CD14-positive monocyte (primary cell): ENCODE measurements around the gene RSBN1. TPM values are rescaled to one million over a fixed set of nuclear protein-coding genes. Genes with fewer than 3 reads are reported as not detected.

Source experiments
- DNase-seq, 3 donors: peaks; one replicate each; pipeline ENCODE4 v3.0.0-alpha.2; 2011 to 2022
- H2AFZ ChIP-seq: 2 replicates; pipeline ENCODE4 v1.6.0; 2012; ENCODE audit warnings: mild to moderate bottlenecking, low read depth, low read length, inconsistent platforms; ENCODE audit not compliant: insufficient read depth, poor library complexity, severe bottlenecking
- H3K27ac ChIP-seq, 2 donors: 1 replicate in 1 of 2; 2 replicates in 1 of 2; pipeline ENCODE4 v1.5.1; 2012 to 2013; ENCODE audit warnings: low read length in 2 of 2, control low read depth in 1 of 2, inconsistent platforms in 1 of 2, low read depth in 1 of 2, mild to moderate bottlenecking in 1 of 2
- H3K27me3 ChIP-seq, 2 donors: one replicate each; pipeline versions ENCODE4 v1.6.0 to v1.6.1; 2011 to 2013; ENCODE audit warnings: low read length in 2 of 2; ENCODE audit not compliant: control insufficient read depth in 2 of 2, insufficient read depth in 2 of 2
- H3K36me3 ChIP-seq, 2 donors: replicated peaks in 1 of 2; 1 replicate in 1 of 2; 2 replicates in 1 of 2; pipeline versions ENCODE4 v1.5.1 to v1.6.1; 2012 to 2013; ENCODE audit warnings: low read length in 2 of 2, control low read depth in 1 of 2, inconsistent platforms in 1 of 2, mild to moderate bottlenecking in 1 of 2; ENCODE audit not compliant: insufficient read depth in 2 of 2, control insufficient read depth in 1 of 2
- H3K4me1 ChIP-seq, 2 donors: 1 replicate in 1 of 2; 2 replicates in 1 of 2; pipeline versions ENCODE4 v1.5.1 to v1.6.1; 2012 to 2013; ENCODE audit warnings: low read length in 2 of 2, control low read depth in 1 of 2, inconsistent platforms in 1 of 2, mild to moderate bottlenecking in 1 of 2, moderate library complexity in 1 of 2; ENCODE audit not compliant: insufficient read depth in 2 of 2, control insufficient read depth in 1 of 2
- H3K4me2 ChIP-seq: replicated peaks from 2 replicates; pipeline ENCODE3; 2012; ENCODE audit warnings: low read length, moderate library complexity, mild to moderate bottlenecking; ENCODE audit not compliant: poor library complexity, severe bottlenecking; ENCODE audit errors: extremely low read depth
- H3K4me3 ChIP-seq, 3 experiments: fragments of 200-600 bp in 1 of 3; sonication (generic) in 1 of 3; replicated peaks in 1 of 3; 1 replicate in 2 of 3; 2 replicates in 1 of 3; pipeline ENCODE4 v1.5.1; 2011 to 2013; ENCODE audit warnings: low read length in 3 of 3, mild to moderate bottlenecking in 3 of 3, control low read depth in 2 of 3, low read depth in 2 of 3, inconsistent platforms in 1 of 3, moderate library complexity in 1 of 3
- H3K79me2 ChIP-seq: 2 replicates; pipeline ENCODE4 v1.6.0; 2012; ENCODE audit warnings: mild to moderate bottlenecking, control low read depth, inconsistent platforms, low read length, moderate library complexity; ENCODE audit not compliant: insufficient read depth
- H3K9ac ChIP-seq: 2 replicates; pipeline ENCODE4 v1.6.0; 2017; ENCODE audit warnings: low read length, mild to moderate bottlenecking; ENCODE audit not compliant: insufficient read depth, poor library complexity, severe bottlenecking
- H3K9me3 ChIP-seq, 2 donors: replicated peaks in 1 of 2; 1 replicate in 1 of 2; 2 replicates in 1 of 2; pipeline versions ENCODE4 v1.5.1 to v1.6.1; 2012 to 2013; ENCODE audit warnings: low read length in 2 of 2, control low read depth in 1 of 2; ENCODE audit not compliant: control insufficient read depth in 1 of 2, insufficient read depth in 1 of 2
- H4K20me1 ChIP-seq: 2 replicates; pipeline ENCODE4 v1.6.0; 2012; ENCODE audit warnings: mild to moderate bottlenecking, low read length, control low read depth, moderate library complexity; ENCODE audit not compliant: insufficient read depth
- H3K27ac Mint-ChIP-seq, 7 donors: one replicate each; pipeline ENCODE4 v1.8.0; 2020; ENCODE audit warnings: mild to moderate bottlenecking in 7 of 7, mixed read lengths in 7 of 7, moderate library complexity in 6 of 7, inconsistent platforms in 2 of 7
- H3K27me3 Mint-ChIP-seq, 3 donors: one replicate each; pipeline ENCODE4 v1.8.0; 2021 to 2022; ENCODE audit warnings: low read depth in 3 of 3, mild to moderate bottlenecking in 3 of 3, mixed read lengths in 3 of 3, moderate library complexity in 3 of 3, inconsistent platforms in 1 of 3
- H3K36me3 Mint-ChIP-seq, 2 donors: one replicate each; pipeline ENCODE4 v1.8.0; 2020; ENCODE audit warnings: mixed read lengths in 2 of 2, inconsistent platforms in 1 of 2, mild to moderate bottlenecking in 1 of 2
- H3K4me1 Mint-ChIP-seq: one replicate; pipeline ENCODE4 v1.8.0; 2020; ENCODE audit warnings: mild to moderate bottlenecking, mixed read lengths
- H3K4me3 Mint-ChIP-seq, 2 donors: one replicate each; pipeline ENCODE4 v1.8.0; 2020; ENCODE audit warnings: mild to moderate bottlenecking in 2 of 2, mixed read lengths in 2 of 2, moderate library complexity in 1 of 2
- H3K9me3 Mint-ChIP-seq, 7 donors: one replicate each; pipeline ENCODE4 v1.8.0; 2020 to 2022; ENCODE audit warnings: mixed read lengths in 7 of 7, mild to moderate bottlenecking in 6 of 7, moderate library complexity in 6 of 7, inconsistent platforms in 2 of 7
- CTCF ChIP-seq: fragments of 200-600 bp; IDR thresholded peaks from one replicate; pipeline ENCODE4 v1.8.0; 2022; ENCODE audit warnings: antibody characterized with exemption, mild to moderate bottlenecking
- whole genome bisulfite sequencing: methylation state at CpG from one replicate; pipeline ENCODE4 v1.1.5; 2013; ENCODE audit warnings: missing lambda C conversion rate; ENCODE audit not compliant: insufficient coverage; 5-methylcytosine and 5-hydroxymethylcytosine counted together
- intact Hi-C, 2 donors: fragments of 100-400 bp; cut with micrococcal nuclease; formaldehyde crosslinking; loops; one replicate each; pipeline versions ENCODE4 v1.15.0 to v1.15.1; 2023
- polyA plus RNA-seq, 3 donors: library from polyadenylated mRNA; depleted of rRNA in 1 of 3; unstranded in 2 of 3; stranded (reverse) in 1 of 3; fragments of 300-500 nt in 2 of 3; fragments of >200 nt in 1 of 3; fragmentation: Illumina TruSeq in 2 of 3; gene quantifications; 1 replicate in 2 of 3; 2 replicates in 1 of 3; pipeline ENCODE4 v1.2.3, GENCODE V29; 2012 to 2021

Gene RSBN1
- polyA plus RNA-seq, 3 donors, result 6.5 to 9.0 (median 8.9) TPM

- Mint-ChIP-seq H3K4me1 (peaks cover 4% of the 10 kb centered on the region), H3K9me3 (peaks cover 0 to 1% (median 0%) of the 10 kb centered on the region in 7 donors), H3K27ac (no peak overlapping the region), H3K27me3 (no peaks in the 10 kb centered on the region), H3K4me3 (no peak overlapping the region), H3K36me3 (peaks cover 21 to 34% of the 10 kb centered on the region in 2 donors)
- no peak for TF ChIP-seq CTCF
- peaks cover 60% of the 10 kb centered on the region for H3K79me2 ChIP-seq
- H3K4me1 ChIP-seq, result peaks cover 37 to 47% of the 10 kb centered on the region in 2 donors
- no peaks in the 10 kb centered on the region for H3K27me3 ChIP-seq
- peaks cover 51% of the 10 kb centered on the region for H4K20me1 ChIP-seq
- H2AFZ ChIP-seq, result no peak overlapping the region
- 97% methylated on average over 6 of the region's 6 CpGs for whole genome bisulfite sequencing
- intact Hi-C loops, result no loop called here
- no peak for DNase-seq
- no peak overlapping the region for H3K4me3 ChIP-seq
- H3K9ac ChIP-seq, result no peak overlapping the region
- H3K36me3 ChIP-seq, result peaks cover 18 to 27% of the 10 kb centered on the region in 2 donors
- no peaks in the 10 kb centered on the region for H3K9me3 ChIP-seq
- no peak overlapping the region for H3K4me2 ChIP-seq
- H3K27ac ChIP-seq, result no peak overlapping the region
Measured at GRCh38 chr1:113779542-113779941, 32.7 kb downstream of the RSBN1 start.

- H3K79me2 ChIP-seq, result peaks cover 50% of the 10 kb centered on the region
Measured at GRCh38 chr1:113777561-113777960, 34.7 kb downstream of the RSBN1 start.

More at GRCh38 chr1:113777561-113777960, 34.7 kb downstream of the RSBN1 start:
- H3K27me3 Mint-ChIP-seq, result no peaks in the 10 kb centered on the region
- peaks cover 28 to 51% of the 10 kb centered on the region in 2 donors for H3K36me3 Mint-ChIP-seq
- Histone ChIP-seq H3K9ac (no peak overlapping the region), H3K4me3 (no peak overlapping the region), H3K36me3 (peaks cover 23 to 46% of the 10 kb centered on the region in 2 donors), H3K27ac (no peak overlapping the region), H3K27me3 (no peaks in the 10 kb centered on the region), H4K20me1 (peaks cover 40% of the 10 kb centered on the region), H3K9me3 (no peaks in the 10 kb centered on the region), H3K4me2 (no peak overlapping the region), H3K4me1 (peaks cover 17 to 28% of the 10 kb centered on the region in 2 donors), H2AFZ (no peak overlapping the region)
- H3K27ac Mint-ChIP-seq, result no peak overlapping the region
- intact Hi-C loops, result no loop called here
- H3K4me1 Mint-ChIP-seq, result no peaks in the 10 kb centered on the region
- no CpG with 5 or more reads among the region's 4 CpGs for WGBS
- H3K4me3 Mint-ChIP-seq, result no peak overlapping the region
- peaks cover 0 to 1% (median 0%) of the 10 kb centered on the region in 7 donors for H3K9me3 Mint-ChIP-seq
- TF ChIP-seq CTCF, result no peak
- no peak for DNase-seq
